ENCODE results near the gene GDF10.

Gene GDF10

DNA sequence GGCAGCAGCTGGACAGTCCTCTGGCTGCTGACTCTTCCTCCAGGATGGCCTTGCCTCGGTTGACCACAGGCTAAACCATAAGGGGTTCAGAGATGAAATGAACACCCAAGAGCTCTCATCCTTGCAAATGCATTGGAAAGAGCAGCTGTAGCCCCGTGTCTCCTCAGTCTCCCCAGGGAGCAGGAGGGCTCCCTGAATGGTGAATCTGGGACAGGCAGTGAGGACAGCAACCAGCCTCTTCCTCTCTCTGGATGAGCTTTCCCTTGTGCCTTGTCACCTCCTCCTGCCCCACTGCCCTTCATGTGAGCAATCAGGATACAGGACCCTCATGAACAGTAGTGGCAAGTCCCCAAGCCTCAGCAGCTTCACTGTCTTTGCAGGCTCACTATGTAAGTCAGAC lies 23.9 kb upstream of the GDF10 start:
- no peak for DNase-seq (ENCODE audit: low spot score)

DNA sequence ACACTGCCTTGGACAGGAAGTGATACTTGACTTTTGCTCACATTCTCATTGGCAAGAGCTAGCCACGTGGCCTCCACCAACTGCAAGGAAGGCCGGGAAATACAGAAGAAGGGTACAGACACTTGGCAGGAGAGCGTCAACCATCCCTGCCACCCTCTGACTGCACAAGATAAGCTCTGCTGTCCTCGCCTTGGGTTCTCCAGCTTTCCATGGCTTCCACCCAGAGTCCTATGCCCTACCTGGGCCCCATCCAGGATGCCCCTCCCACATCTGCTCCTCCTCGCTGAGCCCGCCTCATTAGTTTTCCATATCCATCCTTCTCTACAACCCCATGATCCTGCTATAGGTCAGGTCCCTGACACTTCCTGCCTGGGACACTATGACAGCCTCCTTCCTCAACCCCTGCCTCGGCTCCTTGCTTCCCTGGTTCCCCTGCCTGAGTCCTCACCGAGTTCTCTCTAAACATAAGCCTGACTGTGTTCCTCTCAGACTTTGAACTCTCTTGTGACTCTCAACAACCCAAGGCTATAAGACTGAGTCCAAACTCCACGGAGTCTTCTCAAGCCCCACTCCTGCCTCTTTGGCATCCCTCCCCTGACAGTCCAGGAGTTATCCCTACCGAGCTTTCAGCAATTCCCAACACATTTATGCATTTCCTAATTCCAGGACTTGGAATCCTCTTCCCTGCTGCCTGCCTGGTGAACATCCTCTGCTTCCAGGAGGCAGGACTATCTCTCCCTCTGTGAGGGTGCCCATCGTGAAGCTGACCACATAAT lies 23.2 kb upstream of the GDF10 start:
- no peak for DNase-seq (ENCODE audit: low spot score)

DNA sequence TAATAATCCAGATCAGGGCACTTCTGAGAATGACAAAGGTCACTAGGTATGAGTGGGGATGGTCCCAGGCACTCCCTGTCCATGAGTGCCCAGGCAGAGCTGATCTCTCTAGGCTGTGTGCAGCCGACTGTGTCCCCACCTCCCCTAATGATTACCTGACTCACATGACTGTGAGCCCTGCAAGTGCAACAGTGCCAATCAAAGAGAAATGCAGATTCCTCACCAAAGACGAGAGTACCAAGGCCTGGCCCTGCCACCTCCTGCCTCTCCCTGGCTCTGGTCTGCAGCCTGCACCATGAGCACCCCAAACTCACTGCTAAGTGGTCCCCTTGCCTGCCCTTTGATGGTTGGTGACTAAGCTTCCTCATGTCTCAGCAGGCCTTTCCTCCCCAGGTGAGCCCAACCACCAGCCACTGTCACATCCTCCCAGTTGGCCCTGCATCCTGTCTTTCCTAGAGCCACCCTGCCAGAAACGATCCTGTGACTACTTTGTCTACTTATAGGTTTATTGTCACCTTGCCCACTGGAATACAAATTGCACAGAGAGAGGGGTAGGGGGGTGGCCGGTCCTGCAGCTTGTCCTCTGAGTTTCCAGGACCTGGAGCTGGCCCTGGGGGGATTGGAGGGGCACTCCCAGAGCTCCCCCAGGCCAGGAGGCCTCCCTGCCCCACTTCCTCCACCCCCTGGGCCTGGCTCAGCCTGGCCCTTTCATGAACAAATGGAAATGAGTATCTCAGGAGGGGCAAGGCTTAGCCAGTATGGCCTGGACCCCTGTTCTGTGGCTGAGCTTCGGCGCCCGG lies 22.4 kb upstream of the GDF10 start:
- no peak for DNase-seq (ENCODE audit: low spot score)

DNA sequence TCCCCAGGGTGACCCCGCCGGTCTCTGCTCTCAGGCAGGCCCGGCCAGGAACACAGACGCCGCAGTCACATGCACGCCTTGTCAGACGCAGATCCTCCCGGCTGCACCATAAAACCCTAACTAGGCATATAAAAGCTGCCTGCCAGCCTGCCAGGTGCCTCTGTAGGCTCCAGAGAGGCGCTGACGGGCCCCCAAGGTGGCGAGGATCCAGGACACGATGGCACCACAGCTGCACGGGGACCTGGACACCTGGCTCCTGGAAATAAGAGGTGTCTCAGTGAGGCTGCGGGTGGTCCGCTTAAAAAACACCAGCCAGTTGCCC lies 21.9 kb upstream of the GDF10 start:
- DNase-seq (ENCODE audit: low spot score), result no peak

DNA sequence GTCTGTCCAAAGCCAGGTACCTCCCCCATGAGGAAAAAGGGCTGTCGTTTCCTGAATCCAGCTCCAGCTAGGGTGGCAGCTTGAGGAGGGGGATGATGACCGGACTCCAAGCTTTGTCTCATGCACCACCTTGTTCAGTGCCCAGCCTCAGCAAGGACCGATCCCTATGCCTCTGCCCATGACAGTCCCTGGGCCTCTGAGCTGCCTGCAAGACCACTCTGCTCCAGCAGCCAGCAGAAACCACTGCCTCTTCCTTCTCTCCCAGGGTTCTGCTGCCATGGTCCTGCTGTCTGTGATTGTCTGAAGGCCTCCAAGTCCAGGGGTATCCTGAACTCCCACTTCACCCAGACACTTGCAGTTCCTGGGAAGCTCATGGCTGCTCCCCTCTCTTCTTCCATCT lies 21.3 kb upstream of the GDF10 start:
- DNase-seq (ENCODE audit: low spot score), result no peak

DNA sequence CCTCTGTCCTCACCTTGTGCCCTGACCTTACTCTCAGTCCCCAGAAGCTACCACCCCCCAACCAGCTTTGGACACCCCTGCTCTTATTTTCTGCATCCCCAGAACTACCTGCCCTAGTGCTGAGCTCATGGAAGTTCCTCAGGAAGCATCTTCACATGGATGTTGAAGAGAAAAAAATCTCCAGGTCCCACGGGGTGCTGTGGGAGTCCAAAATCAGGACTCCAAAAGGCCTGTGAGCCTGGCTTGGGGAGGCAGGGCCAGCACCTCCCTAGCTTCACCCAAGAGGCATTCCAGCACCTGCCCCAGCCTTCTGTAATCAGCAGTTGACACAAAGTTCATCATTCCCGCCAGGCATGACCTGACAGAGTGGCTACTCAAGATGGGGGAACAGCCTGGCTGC lies 20.7 kb upstream of the GDF10 start:
- DNase-seq (ENCODE audit: low spot score), result no peak

DNA sequence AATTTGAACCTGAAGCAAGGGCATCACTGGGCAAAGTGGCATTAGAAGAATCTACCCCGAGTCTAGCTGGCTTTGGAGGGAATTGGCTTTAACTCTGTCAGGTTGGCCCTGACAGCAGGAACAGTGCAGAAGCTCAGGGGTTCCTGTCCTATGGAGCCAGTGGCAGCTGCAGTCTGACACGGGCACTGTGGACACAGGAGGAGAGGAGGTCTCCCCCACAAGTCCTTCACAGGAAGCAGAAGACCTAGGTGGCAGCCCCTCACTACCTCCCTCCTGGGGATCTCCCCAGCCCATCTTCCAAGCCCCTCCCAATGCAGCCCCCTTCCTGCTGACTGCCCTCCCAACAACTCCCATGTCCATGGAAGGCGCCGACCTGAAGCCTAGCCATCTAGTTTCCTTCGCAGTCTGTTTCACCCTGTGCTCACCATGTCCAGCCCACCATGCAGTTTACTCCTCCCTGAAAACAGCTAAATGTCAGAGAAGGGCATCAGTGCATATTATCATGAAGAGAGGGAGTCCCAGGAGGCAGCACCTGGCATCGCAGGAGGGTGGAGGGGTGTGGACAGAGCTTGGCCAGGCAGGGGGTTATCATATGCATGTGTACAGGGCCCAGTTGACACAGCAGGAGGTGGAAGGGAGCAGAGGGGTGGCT lies 17.9 kb upstream of the GDF10 start:
- DNase-seq (ENCODE audit: low spot score), result no peak

DNA sequence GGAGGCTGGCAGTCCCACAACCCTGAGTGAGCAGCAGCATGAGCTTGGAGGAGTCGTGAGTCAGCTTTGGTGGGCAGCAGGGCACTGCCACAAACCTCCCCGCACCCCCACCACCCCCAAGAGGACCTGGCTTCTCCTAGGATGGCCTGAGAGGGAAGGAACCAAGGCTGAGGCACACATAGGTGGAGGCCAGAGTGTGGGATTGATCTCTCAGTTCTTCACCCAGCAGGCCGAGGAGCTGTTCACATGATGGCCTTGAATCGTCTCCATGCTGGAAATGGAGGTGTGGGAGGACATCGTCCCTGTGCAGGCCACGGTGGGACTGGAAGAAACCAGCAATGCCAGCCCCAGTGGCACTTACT lies 17.4 kb upstream of the GDF10 start:
- no peak for DNase-seq (ENCODE audit: low spot score)

DNA sequence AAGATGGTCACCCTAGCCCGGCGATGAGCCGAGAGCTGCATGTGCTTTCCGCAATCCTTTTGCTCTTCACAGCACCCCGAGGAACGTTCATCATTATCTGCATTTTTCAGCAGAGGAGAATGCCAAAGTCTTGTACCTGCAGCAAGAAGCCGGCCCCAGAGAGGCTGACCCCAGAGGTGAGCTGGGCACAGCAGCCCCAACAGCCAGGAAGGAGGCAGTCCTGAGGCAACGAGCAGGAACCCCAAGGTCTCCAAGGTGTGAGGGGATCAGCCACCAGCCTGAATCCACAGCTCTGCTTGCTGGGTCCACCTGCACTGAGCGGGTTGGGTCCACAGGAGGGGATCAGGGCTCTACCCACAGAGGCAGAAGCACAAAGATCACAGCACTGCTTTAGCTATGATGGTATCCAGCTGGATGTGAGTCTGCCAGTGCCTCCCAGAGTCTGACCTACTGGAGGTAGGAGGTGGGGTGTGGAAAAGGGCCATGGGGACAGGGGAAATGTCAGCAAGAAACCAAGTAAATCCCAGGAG lies 16.8 kb upstream of the GDF10 start:
- no peak for DNase-seq (ENCODE audit: low spot score)

DNA sequence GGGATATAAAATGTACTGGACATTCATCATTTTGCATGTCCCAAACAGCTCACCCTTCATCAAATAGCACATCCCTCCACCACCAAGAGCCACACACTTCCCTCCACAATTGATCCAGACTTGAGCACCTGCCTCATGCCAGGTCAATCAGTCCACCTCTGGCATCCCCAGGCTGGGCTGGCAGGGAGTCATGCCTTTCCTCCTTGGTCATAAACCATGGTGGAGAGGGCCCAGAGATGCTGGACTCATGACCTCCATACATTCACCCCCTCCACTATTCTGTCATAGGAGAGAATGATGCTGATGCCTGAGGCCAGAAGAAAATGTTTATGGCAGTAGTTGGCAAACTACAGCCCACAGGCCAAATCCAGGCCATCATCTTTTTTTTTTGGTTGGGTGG lies 16.1 kb upstream of the GDF10 start:
- DNase-seq (ENCODE audit: low spot score), result no peak

DNA sequence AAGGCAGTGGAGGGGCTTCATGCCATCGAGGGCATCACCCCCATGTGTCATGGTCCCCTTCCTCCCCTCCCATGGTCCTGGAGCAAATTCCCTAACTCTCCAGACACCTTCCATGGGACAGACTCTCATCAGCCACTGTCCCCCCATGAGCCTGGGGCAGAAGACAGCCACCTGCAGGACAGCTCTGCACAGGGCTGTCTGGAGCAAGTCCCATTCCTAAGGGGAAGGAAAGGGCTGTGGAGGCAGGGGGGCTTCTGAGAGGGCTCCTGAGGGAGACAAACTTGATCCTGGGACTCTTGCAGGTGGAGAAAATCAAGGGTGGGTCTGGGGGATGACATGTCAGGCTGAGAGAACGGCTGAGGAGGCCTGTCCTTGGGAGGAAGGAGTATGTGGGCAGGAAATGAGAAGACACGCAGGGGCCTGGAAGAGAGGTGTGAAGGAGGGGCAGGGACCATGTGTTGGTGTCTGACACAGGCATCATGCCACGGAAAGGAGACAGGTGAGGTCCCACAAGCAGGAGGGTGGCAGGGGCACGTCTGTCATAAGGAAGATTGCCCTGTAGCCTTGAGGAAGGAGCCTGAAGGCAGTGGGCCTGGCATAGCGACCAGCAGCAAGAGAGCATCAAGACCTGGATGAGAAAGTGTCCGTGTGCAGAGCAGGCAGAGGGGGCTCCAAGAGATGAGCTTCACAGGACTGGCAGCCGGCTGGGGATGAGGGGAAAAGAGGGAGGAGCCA lies 14.4 kb upstream of the GDF10 start:
- no peak for DNase-seq (ENCODE audit: low spot score)

DNA sequence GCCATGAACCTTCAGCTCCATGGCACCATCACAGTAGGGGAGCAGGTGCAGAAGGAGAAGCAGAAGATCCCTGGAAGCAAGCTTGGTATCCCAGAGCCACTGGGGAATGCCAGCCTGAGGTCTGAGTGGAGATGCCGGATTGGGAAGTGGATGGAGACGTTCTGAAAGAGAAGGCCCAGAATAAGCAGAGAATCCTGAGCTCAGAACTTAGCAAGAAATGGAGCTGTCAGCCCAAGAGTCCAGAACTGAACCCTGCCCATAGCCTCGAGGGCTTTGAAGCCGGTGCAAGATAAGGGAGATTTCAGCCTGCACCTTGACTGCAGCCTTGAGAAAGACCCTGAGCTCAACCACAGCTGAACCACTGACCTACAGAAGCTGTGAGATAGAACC lies 13.9 kb upstream of the GDF10 start:
- DNase-seq (ENCODE audit: low spot score), result no peak

DNA sequence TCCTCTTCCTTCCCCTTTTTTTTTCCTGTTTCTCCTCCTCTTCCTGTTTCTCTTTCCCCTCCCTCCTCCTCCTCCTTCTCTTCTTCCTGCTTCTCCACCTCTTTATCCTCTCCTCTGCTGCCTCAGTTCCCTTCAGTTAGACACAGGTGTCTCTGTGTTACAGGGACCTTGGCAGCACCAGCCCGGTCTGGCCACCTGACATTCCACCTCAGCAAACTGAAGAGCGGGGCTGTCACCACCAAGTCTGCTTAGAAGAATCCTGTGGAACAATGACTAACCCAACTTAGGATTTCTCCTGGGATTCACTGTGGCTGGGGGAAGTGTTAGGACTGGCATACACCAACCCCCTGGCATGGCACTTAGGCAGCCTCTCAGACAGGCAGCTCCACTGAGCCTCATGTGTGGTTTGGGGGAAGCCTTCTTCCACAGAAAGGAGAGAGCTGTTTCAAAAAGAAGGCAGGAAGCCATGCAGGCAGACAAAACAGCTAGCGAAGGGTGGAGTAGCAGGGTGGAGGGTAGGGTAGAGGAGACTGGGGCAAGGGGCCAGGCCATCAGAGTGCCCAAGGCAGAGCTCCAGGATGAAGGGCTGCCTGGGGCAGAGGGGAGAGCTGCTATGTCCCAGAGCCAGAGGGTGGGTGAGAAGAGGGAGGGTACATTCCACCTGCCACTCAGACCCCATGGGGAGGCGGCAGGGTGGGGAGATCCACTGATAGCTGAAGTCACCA lies 13.2 kb upstream of the GDF10 start:
- DNase-seq (ENCODE audit: low spot score), result no peak

DNA sequence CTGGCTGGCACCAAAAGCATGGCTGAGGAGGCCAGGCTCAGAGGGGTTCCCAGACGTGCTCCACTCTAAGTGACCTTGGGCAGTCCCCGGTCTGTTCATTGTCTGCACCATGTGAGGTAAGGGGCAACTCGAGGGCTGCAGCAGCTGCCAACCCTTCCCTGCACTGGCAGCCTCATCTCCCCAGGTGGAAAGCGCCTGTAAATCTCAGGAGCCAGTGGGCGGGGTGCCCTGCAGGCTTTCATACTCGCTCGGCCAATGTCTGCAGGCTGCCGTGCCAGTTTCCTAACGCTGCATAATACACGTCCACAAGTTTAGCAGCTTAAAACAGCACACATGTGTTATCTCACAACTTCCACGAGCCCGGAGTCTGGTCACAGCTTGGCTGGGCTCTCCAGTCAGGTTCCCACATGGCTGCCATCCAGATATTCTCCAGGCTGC lies 12.6 kb upstream of the GDF10 start:
- DNase-seq (ENCODE audit: low spot score), result no peak

DNA sequence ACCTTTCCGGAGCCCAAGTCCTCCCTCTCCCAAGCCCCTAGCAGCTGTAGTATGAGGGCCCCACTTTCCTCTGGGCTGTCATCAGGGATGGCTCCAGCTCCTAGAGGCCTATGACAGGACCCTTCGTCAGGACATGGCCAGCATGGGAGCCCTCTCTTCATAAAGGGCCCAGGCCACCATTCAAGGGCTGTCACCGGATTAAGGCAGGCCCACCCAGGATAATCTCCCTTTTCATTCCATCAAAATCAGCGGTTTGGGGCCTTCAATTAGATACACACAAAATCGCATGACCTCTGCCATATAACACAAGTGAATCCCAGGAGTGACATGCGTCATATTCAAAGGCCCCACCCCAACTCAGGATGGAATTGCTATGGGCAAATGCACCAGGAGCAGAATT lies 12.2 kb upstream of the GDF10 start:
- no peak for DNase-seq (ENCODE audit: low spot score)

DNA sequence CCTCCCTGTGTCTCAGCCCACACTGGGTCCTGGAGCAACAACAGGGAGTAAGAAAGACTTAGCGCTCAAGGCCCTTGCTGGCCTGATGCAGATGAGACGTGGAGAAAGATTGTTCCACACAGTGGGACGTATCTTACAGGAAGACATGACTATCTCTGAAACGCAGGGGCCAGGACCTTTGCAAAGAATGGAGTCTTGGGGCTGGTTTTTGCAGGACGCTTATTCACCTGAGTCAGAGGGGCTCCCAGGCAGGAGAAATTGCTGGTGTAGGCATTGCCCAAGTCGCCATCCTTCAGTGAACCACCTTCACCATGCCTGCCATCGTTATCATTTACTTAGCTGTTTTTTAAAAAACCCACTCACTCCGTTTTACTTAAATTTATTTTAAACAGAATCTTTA lies 11.8 kb upstream of the GDF10 start:
- DNase-seq (ENCODE audit: low spot score), result no peak

DNA sequence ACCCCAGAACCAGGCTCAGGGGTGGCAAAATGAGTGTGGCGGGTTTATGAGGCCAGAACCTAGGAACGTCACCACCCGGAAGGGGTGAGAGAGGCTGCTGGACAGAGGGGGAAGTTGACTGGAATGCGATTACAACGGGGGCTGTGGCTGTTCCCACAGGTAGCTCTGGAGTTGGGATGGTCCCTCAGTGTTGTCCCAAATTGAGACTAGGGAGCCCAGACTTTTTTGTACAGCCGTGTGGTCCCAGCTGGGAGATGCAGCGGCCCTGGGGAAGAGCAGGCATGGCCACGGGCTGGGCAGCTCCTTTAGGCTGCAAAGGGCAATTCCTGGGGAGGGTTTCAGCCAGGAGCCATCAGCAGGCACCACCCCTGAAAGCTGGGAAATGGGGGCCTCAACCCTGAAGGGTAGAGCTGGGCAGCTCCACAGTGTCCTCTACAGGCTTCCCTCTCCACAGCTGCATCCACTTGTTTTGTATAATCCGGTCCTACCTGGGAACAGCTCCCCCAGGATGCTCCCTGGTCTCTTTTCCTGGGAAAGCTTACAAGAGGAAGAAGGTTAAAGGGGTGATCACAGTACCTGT lies 11.0 kb upstream of the GDF10 start:
- no peak for DNase-seq (ENCODE audit: low spot score)

DNA sequence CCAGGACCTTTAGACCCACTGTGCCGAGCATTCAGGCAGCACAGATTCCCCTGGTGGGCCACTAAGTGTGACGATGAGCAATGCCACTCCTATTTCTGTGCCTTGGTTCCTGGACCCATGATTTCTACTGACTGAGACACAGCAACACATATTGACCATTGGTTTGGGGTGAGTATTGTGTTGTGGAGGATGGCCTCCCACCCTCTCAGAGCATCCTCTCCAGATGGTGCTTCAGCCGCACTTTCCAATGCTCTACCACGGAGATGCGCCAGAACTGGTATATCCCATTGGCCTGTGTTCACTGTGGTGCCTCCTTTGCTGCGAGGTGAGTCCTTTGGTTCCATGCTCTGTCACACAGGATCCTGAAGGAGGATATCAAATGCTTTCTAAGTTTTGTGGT lies 10.1 kb upstream of the GDF10 start:
- no peak for DNase-seq (ENCODE audit: low spot score)

DNA sequence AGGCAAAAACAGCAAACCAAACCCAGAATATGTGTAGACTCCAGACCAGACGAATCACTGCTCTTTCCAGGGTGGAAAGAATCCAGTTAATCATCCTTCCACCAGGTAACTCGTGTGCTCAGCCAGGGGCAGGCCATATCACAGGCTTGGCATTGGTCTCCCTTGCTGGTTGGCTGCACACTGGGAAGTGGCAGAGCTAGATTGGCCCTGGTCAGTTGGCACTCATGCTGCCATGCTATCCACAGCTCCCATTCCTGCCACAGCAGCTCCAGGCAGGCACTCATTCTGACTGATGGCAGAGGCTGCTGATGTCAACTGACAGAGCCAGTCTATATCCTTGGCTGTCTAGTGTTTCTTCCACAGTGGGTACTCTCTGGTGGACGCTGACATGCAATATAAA lies 9.7 kb upstream of the GDF10 start:
- DNase-seq (ENCODE audit: low spot score), result no peak

DNA sequence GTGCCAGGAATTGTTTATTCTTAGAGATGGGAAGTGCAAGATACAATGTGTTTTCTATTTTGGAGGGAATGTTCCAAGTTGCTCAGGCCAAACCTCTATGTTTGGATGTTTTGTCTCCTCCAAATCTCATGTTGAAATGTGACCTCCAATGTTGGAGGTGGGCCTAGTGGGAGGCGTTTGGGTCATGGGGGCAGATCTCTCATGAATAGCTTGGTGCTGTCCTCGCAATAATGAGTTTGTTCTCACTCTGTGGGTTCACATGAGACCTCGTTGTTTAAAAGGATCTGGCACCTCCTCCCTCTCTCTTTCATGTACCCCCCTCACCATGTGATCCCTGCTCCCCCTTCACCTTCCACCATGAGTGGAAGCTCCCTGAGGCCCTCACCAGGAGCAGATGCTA lies 8.3 kb upstream of the GDF10 start:
- DNase-seq (ENCODE audit: low spot score), result no peak

DNA sequence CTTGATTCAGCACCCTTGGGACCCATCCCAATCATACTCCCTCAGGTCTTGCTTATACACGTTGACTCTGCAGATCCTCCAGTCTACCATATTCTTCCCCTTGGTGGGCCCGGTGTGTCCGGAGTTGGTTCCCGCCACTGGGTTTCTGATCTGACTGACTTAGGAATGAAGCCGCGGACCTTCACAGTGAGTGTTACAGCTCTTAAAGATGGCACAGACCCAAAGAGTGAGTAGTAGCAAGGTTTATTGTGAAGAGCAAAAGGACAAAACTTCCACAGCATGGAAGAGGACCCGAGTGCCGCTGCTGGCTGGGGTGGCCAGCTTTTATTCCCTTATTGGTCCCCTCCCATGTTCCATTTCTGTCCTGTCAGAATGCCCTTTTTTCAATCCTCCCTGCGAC lies 5.9 kb upstream of the GDF10 start:
- no peak for DNase-seq (ENCODE audit: low spot score)

All from GM03348 (cell line).